Epidermal melanocyte (primary cell): Measurements from ENCODE around the gene RGS6.

Source experiments
- DNase-seq: peaks from one replicate; pipeline ENCODE4 v3.0.0; 2011; ENCODE audit warnings: low spot score; ENCODE audit not compliant: insufficient read length

Gene RGS6

GRCh38 chr14:72573725-72574417 lies 641.6 kb downstream of the RGS6 start:
- no peak for DNase-seq

GRCh38 chr14:72574715-72575114 lies 642.5 kb downstream of the RGS6 start:
- no peak for DNase-seq

GRCh38 chr14:72576258-72576657 lies 644.0 kb downstream of the RGS6 start:
- no peak for DNase-seq

GRCh38 chr14:72577521-72577920 lies 645.3 kb downstream of the RGS6 start:
- no peak for DNase-seq

GRCh38 chr14:72578514-72578913 lies 646.3 kb downstream of the RGS6 start:
- DNase-seq, result no peak

- no peak for DNase-seq
Measured at GRCh38 chr14:72582582-72582981, 650.4 kb downstream of the RGS6 start.

GRCh38 chr14:72583316-72584272 lies 651.4 kb downstream of the RGS6 start:
- DNase-seq, result no peak

GRCh38 chr14:72588521-72588920 lies 656.3 kb downstream of the RGS6 start:
- no peak for DNase-seq

GRCh38 chr14:72589652-72590051 lies 657.4 kb downstream of the RGS6 start:
- DNase-seq, result no peak

GRCh38 chr14:72590577-72590976 lies 658.3 kb downstream of the RGS6 start:
- DNase-seq, result no peak

GRCh38 chr14:72591391-72591790 lies 659.2 kb downstream of the RGS6 start:
- DNase-seq, result no peak

GRCh38 chr14:72594099-72594901 lies 662.1 kb downstream of the RGS6 start:
- no peak for DNase-seq

GRCh38 chr14:72595152-72595862 lies 663.1 kb downstream of the RGS6 start:
- no peak for DNase-seq

- DNase-seq, result no peak
Measured at GRCh38 chr14:72597252-72598233, 665.3 kb downstream of the RGS6 start.

- DNase-seq, result no peak
Measured at GRCh38 chr14:72598306-72598705, 666.1 kb downstream of the RGS6 start.

- DNase-seq, result no peak
Measured at GRCh38 chr14:72599579-72600470, 667.6 kb downstream of the RGS6 start.

- DNase-seq, result no peak
Measured at GRCh38 chr14:72600551-72601330, 668.5 kb downstream of the RGS6 start.

- no peak for DNase-seq
Measured at GRCh38 chr14:72603639-72604038, 671.4 kb downstream of the RGS6 start.
